Neutrophil (primary cell): ENCODE results near the gene C11orf58.
A peak's percentile ranks its signal among the peaks of the same experiment; 100 is the strongest.

ENCODE experiments used
- H3K27ac ChIP-seq: fragments of 200-600 bp; sonication (generic); 2 replicates; pipeline ENCODE4 v1.5.1; 2016; ENCODE audit warnings: mild to moderate bottlenecking, moderate library complexity
- H3K27me3 ChIP-seq: fragments of 200-600 bp; sonication (generic); 2 replicates; pipeline ENCODE4 v1.6.0; 2016; ENCODE audit warnings: mild to moderate bottlenecking
- H3K36me3 ChIP-seq: fragments of 200-600 bp; sonication (generic); 2 replicates; pipeline ENCODE4 v1.5.1; 2017
- H3K4me1 ChIP-seq, 2 experiments: fragments of 200-600 bp in 1 of 2; sonication (generic) in 1 of 2; 1 replicate in 1 of 2; 2 replicates in 1 of 2; pipeline versions ENCODE4 v1.5.1 to v1.6.1; 2013 to 2016; ENCODE audit warnings: low read depth in 1 of 2, low read length in 1 of 2, mild to moderate bottlenecking in 1 of 2, moderate library complexity in 1 of 2; ENCODE audit not compliant: control insufficient read depth in 1 of 2, insufficient read depth in 1 of 2
- H3K4me3 ChIP-seq, 2 experiments: fragments of 200-600 bp in 1 of 2; sonication (generic) in 1 of 2; 1 replicate in 1 of 2; 2 replicates in 1 of 2; pipeline ENCODE4 v1.5.1; 2013 to 2016; ENCODE audit warnings: low read depth in 1 of 2, low read length in 1 of 2, mild to moderate bottlenecking in 1 of 2, moderate library complexity in 1 of 2
- H3K9me3 ChIP-seq: fragments of 200-600 bp; sonication (generic); 2 replicates; pipeline ENCODE4 v1.5.1; 2016
- TF ChIP-seq, protein P1 (sequence below): fragments of 200-600 bp; sonication (generic); IDR thresholded peaks from 2 replicates; pipeline ENCODE4 v1.5.1; 2016; ENCODE audit warnings: antibody characterized with exemption

Gene C11orf58

GRCh38 chr11:16794047-16794818 lies 55.8 kb downstream of the C11orf58 start:
- no peaks in the 10 kb centered on the region for H3K36me3 ChIP-seq
- peaks cover 18 to 22% of the 10 kb centered on the region in 2 experiments for H3K4me1 ChIP-seq
- no peaks in the 10 kb centered on the region for H3K27me3 ChIP-seq
- no peaks in the 10 kb centered on the region for H3K9me3 ChIP-seq
- no peak overlapping the region for H3K4me3 ChIP-seq
- TF ChIP-seq, protein P1, sequence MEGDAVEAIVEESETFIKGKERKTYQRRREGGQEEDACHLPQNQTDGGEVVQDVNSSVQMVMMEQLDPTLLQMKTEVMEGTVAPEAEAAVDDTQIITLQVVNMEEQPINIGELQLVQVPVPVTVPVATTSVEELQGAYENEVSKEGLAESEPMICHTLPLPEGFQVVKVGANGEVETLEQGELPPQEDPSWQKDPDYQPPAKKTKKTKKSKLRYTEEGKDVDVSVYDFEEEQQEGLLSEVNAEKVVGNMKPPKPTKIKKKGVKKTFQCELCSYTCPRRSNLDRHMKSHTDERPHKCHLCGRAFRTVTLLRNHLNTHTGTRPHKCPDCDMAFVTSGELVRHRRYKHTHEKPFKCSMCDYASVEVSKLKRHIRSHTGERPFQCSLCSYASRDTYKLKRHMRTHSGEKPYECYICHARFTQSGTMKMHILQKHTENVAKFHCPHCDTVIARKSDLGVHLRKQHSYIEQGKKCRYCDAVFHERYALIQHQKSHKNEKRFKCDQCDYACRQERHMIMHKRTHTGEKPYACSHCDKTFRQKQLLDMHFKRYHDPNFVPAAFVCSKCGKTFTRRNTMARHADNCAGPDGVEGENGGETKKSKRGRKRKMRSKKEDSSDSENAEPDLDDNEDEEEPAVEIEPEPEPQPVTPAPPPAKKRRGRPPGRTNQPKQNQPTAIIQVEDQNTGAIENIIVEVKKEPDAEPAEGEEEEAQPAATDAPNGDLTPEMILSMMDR, result no peak
- no peak overlapping the region for H3K27ac ChIP-seq

DNA sequence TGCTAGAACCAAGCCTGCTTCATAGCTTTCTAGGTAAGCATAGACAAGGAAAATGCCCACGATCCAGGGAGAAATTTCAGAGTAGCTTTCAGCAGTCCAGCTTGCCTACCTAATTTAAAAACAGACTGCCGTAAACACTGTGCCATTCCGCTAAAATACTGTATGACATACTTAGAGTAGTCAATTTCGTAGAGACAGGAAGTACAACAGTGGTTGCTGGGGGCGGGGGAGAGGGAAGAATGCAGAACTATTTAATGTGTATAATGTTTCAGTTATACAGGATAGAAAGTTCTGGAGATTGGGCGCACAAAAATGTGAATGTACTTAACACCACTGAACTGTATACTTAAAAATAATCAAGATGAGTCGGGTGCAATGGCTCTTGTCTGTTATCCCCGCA lies 56.7 kb downstream of the C11orf58 start:
- TF ChIP-seq, protein P1, result no peak
- peak overlapping the region; percentile 66 for H3K27ac ChIP-seq
- no peaks in the 10 kb centered on the region for H3K9me3 ChIP-seq
- H3K36me3 ChIP-seq, result no peaks in the 10 kb centered on the region
- H3K4me1 ChIP-seq, result peaks cover 18 to 22% of the 10 kb centered on the region in 2 experiments
- no peak overlapping the region for H3K4me3 ChIP-seq
- H3K27me3 ChIP-seq, result no peaks in the 10 kb centered on the region

- peaks cover 14 to 18% of the 10 kb centered on the region in 2 experiments for H3K4me1 ChIP-seq
- H3K4me3 ChIP-seq, result no peak overlapping the region
- H3K9me3 ChIP-seq, result no peaks in the 10 kb centered on the region
- no peaks in the 10 kb centered on the region for H3K36me3 ChIP-seq
- TF ChIP-seq, protein P1, result no peak
- H3K27ac ChIP-seq, result no peak overlapping the region
- H3K27me3 ChIP-seq, result no peaks in the 10 kb centered on the region
These were observed 57.9 kb downstream of the C11orf58 start for GRCh38 chr11:16796311-16796710.

DNA sequence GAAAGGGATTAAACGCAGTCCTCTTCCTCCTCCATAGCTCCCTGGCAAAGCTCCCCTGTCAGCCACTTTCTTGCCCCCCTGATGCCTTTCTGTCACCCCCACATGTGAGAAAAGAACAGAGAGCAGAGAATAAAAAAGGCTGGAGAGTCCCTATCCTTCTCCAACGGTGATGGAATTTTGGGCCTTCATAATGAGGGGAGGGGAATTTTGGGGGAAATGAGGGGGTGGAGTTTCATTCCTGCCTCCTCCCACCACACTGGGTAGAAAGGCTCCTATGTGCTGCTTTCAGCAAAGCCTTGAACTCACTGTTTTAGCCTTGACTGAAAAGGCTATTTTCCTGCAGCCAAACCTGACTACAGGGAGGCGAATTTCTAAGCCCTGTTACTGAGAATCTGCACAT lies 59.3 kb downstream of the C11orf58 start:
- Histone ChIP-seq H3K4me3 (no peak overlapping the region), H3K4me1 (peaks cover 8 to 11% of the 10 kb centered on the region in 2 experiments), H3K36me3 (no peaks in the 10 kb centered on the region), H3K9me3 (no peaks in the 10 kb centered on the region), H3K27me3 (no peaks in the 10 kb centered on the region), H3K27ac (no peak overlapping the region)
- TF ChIP-seq, protein P1, result no peak

DNA sequence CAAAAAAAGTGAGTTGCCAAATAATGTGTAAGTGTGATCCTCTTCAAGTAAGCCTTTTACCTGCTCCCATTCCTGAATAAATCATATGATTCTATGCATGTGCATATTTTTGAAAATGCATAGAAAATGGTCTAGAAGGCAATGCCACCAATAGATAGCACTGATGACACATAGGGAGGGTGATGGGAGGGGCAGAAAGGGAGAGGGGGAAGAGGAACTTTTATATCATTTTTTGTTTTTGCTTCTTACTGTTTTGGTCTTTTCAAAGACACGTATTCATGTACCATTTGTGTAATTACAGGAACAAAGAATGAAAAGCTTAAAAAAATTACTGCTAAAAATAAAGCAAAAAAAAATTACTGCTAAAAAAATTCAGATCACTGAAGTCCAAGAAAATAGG lies 60.8 kb downstream of the C11orf58 start:
- TF ChIP-seq, protein P1, result no peak
- Histone ChIP-seq H3K4me1 (peaks cover 8 to 11% of the 10 kb centered on the region in 2 experiments), H3K9me3 (no peaks in the 10 kb centered on the region), H3K27ac (no peak overlapping the region), H3K27me3 (no peaks in the 10 kb centered on the region), H3K4me3 (no peak overlapping the region), H3K36me3 (no peaks in the 10 kb centered on the region)
